ENCODE results near the gene PCDHGB3. TPM values are rescaled to one million over a fixed set of nuclear protein-coding genes. Genes with fewer than 3 reads are reported as not detected.
"Not testable (repeated sequence)": the region's sequence is repeated elsewhere in the genome, so short reads cannot be mapped to it uniquely, and the experiment has no call there.

PCDHGB3 gene
- total and polyA plus RNA-seq, 5 donors from 2014 or later = 0.20 TPM; not detected in 4

GRCh38 chr5:141338538-141339306 lies 31.3 kb upstream of the PCDHGB3 start, which contains the start of gene PCDHGA2:
TSS of gene PCDHGA2 (plus strand) at chr5:141338760.
- peak within 1 kb of the TSS in 1 of 4 donors; percentile 11 for H3K4me3 Mint-ChIP-seq
- ATAC-seq (ENCODE audit: low read depth in 2 of 2) (no peak), DNase-seq (no peak)
- Histone ChIP-seq H3K9me3 (ENCODE audit: control insufficient read depth in 2 of 2, low read length in 2 of 2) (peaks cover 50 to 63% of the 10 kb centered on the region in 2 experiments), H3K36me3 (ENCODE audit: control insufficient read depth, insufficient read depth, low read length) (no peaks in the 10 kb centered on the region), H3K4me1 (ENCODE audit: control insufficient read depth, insufficient read depth, low read length, poor library complexity, severe bottlenecking) (no peaks in the 10 kb centered on the region), H3K27ac (ENCODE audit: insufficient read depth, low read length, poor library complexity, severe bottlenecking) (no peak within 1 kb of the TSS), H3K27me3 (ENCODE audit: control insufficient read depth, insufficient read depth, low read length) (peaks cover 21% of the 10 kb centered on the region), H3K4me3 (ENCODE audit: low read depth, low read length) (no peak within 1 kb of the TSS)
- peaks cover 3% of the 10 kb centered on the region for H3K36me3 Mint-ChIP-seq
- peaks cover 7 to 72% (median 33%) of the 10 kb centered on the region in 7 donors for H3K9me3 Mint-ChIP-seq
- peaks cover 64% of the 10 kb centered on the region for H3K27me3 Mint-ChIP-seq
- no peaks in the 10 kb centered on the region for H3K4me1 Mint-ChIP-seq
- H3K27ac Mint-ChIP-seq = no peak within 1 kb of the TSS

GRCh38 chr5:141340781-141341354 lies 29.2 kb upstream of the PCDHGB3 start:
- H3K4me1 Mint-ChIP-seq; H3K27ac ChIP-seq (ENCODE audit: insufficient read depth, low read length, poor library complexity, severe bottlenecking); DNase-seq; H3K36me3 ChIP-seq (ENCODE audit: control insufficient read depth, insufficient read depth, low read length); H3K4me3 Mint-ChIP-seq; H3K4me1 ChIP-seq (ENCODE audit: control insufficient read depth, insufficient read depth, low read length, poor library complexity, severe bottlenecking); H3K27ac Mint-ChIP-seq; H3K4me3 ChIP-seq (ENCODE audit: low read depth, low read length); ATAC-seq (ENCODE audit: low read depth in 2 of 2); H3K36me3 Mint-ChIP-seq: not testable (repeated sequence)
- peaks cover 52 to 53% of the 10 kb centered on the region in 2 experiments for H3K9me3 ChIP-seq (ENCODE audit: control insufficient read depth in 2 of 2, low read length in 2 of 2)
- H3K27me3 Mint-ChIP-seq = peaks cover 57% of the 10 kb centered on the region
- peaks cover 9 to 74% (median 27%) of the 10 kb centered on the region in 7 donors for H3K9me3 Mint-ChIP-seq
- H3K27me3 ChIP-seq (ENCODE audit: control insufficient read depth, insufficient read depth, low read length) = peaks cover 18% of the 10 kb centered on the region

- Histone ChIP-seq H3K4me3 (ENCODE audit: low read depth, low read length) (no peak overlapping the region), H3K36me3 (ENCODE audit: control insufficient read depth, insufficient read depth, low read length) (no peaks in the 10 kb centered on the region), H3K9me3 (ENCODE audit: control insufficient read depth in 2 of 2, low read length in 2 of 2) (peaks cover 36 to 49% of the 10 kb centered on the region in 2 experiments), H3K27ac (ENCODE audit: insufficient read depth, low read length, poor library complexity, severe bottlenecking) (no peak overlapping the region), H3K4me1 (ENCODE audit: control insufficient read depth, insufficient read depth, low read length, poor library complexity, severe bottlenecking) (no peaks in the 10 kb centered on the region), H3K27me3 (ENCODE audit: control insufficient read depth, insufficient read depth, low read length) (peaks cover 9% of the 10 kb centered on the region)
- DNase-seq = no peak
- peaks cover 7 to 61% (median 22%) of the 10 kb centered on the region in 7 donors for H3K9me3 Mint-ChIP-seq
- H3K4me1 Mint-ChIP-seq = no peaks in the 10 kb centered on the region
- no peak overlapping the region for H3K27ac Mint-ChIP-seq
- H3K36me3 Mint-ChIP-seq = peaks cover 6% of the 10 kb centered on the region
- peaks cover 54% of the 10 kb centered on the region for H3K27me3 Mint-ChIP-seq
- H3K4me3 Mint-ChIP-seq = no peak overlapping the region
- ATAC-seq (ENCODE audit: low read depth in 2 of 2) = no peak
Observed at GRCh38 chr5:141342773-141343172, 27.3 kb upstream of the PCDHGB3 start.

- Histone ChIP-seq H3K4me3 (ENCODE audit: low read depth, low read length) (no peak within 1 kb of the TSS), H3K4me1 (ENCODE audit: control insufficient read depth, insufficient read depth, low read length, poor library complexity, severe bottlenecking) (no peaks in the 10 kb centered on the region), H3K27me3 (ENCODE audit: control insufficient read depth, insufficient read depth, low read length) (peaks cover 9% of the 10 kb centered on the region), H3K36me3 (ENCODE audit: control insufficient read depth, insufficient read depth, low read length) (no peaks in the 10 kb centered on the region), H3K9me3 (ENCODE audit: control insufficient read depth in 2 of 2, low read length in 2 of 2) (peaks cover 32 to 43% of the 10 kb centered on the region in 2 experiments), H3K27ac (ENCODE audit: insufficient read depth, low read length, poor library complexity, severe bottlenecking) (no peak within 1 kb of the TSS)
- ATAC-seq (ENCODE audit: low read depth in 2 of 2) (no peak), DNase-seq (peak in 1 of 3 donors; percentile 38)
- H3K36me3 Mint-ChIP-seq = peaks cover 6% of the 10 kb centered on the region
- H3K4me1 Mint-ChIP-seq = no peaks in the 10 kb centered on the region
- peaks cover 48% of the 10 kb centered on the region for H3K27me3 Mint-ChIP-seq
- peak within 1 kb of the TSS in 2 of 4 donors; percentile 41 to 56 for H3K4me3 Mint-ChIP-seq
- H3K27ac Mint-ChIP-seq = no peak within 1 kb of the TSS
- H3K9me3 Mint-ChIP-seq = peaks cover 7 to 55% (median 22%) of the 10 kb centered on the region in 7 donors
Observed at GRCh38 chr5:141343242-141343952, 26.6 kb upstream of the PCDHGB3 start, which contains the start of gene PCDHGA3. TSS of gene PCDHGA3 (plus strand) at chr5:141343829. CDS start at chr5:141344034, 205 bp downstream.

GRCh38 chr5:141343953-141344463 lies 26.0 kb upstream of the PCDHGB3 start:
- Histone ChIP-seq H3K27ac (ENCODE audit: insufficient read depth, low read length, poor library complexity, severe bottlenecking) (no peak overlapping the region), H3K36me3 (ENCODE audit: control insufficient read depth, insufficient read depth, low read length) (no peaks in the 10 kb centered on the region), H3K9me3 (ENCODE audit: control insufficient read depth in 2 of 2, low read length in 2 of 2) (peaks cover 25 to 36% of the 10 kb centered on the region in 2 experiments), H3K27me3 (ENCODE audit: control insufficient read depth, insufficient read depth, low read length) (peaks cover 7% of the 10 kb centered on the region), H3K4me1 (ENCODE audit: control insufficient read depth, insufficient read depth, low read length, poor library complexity, severe bottlenecking) (no peaks in the 10 kb centered on the region), H3K4me3 (ENCODE audit: low read depth, low read length) (no peak overlapping the region)
- H3K4me1 Mint-ChIP-seq = no peaks in the 10 kb centered on the region
- peaks cover 45% of the 10 kb centered on the region for H3K27me3 Mint-ChIP-seq
- DNase-seq (no peak), ATAC-seq (ENCODE audit: low read depth in 2 of 2) (no peak)
- no peak overlapping the region for H3K27ac Mint-ChIP-seq
- peak overlapping the region in 2 of 4 donors; percentile 41 to 56 for H3K4me3 Mint-ChIP-seq
- peaks cover 8 to 56% (median 22%) of the 10 kb centered on the region in 7 donors for H3K9me3 Mint-ChIP-seq
- H3K36me3 Mint-ChIP-seq = peaks cover 6% of the 10 kb centered on the region

- H3K9me3 Mint-ChIP-seq = peaks cover 9 to 49% (median 21%) of the 10 kb centered on the region in 7 donors
- peaks cover 19 to 28% of the 10 kb centered on the region in 2 experiments for H3K9me3 ChIP-seq (ENCODE audit: control insufficient read depth in 2 of 2, low read length in 2 of 2)
- H3K27me3 ChIP-seq (ENCODE audit: control insufficient read depth, insufficient read depth, low read length) = peaks cover 9% of the 10 kb centered on the region
- DNase-seq (no peak), ATAC-seq (ENCODE audit: low read depth in 2 of 2) (no peak)
- H3K36me3 Mint-ChIP-seq = peaks cover 4% of the 10 kb centered on the region
- no peak overlapping the region for H3K4me3 Mint-ChIP-seq
- no peak overlapping the region for H3K27ac ChIP-seq (ENCODE audit: insufficient read depth, low read length, poor library complexity, severe bottlenecking)
- no peak overlapping the region for H3K27ac Mint-ChIP-seq
- no peaks in the 10 kb centered on the region for H3K36me3 ChIP-seq (ENCODE audit: control insufficient read depth, insufficient read depth, low read length)
- peaks cover 0 to 4% (median 1%) of the 10 kb centered on the region in 4 donors for H3K4me1 Mint-ChIP-seq
- no peak overlapping the region for H3K4me3 ChIP-seq (ENCODE audit: low read depth, low read length)
- H3K4me1 ChIP-seq (ENCODE audit: control insufficient read depth, insufficient read depth, low read length, poor library complexity, severe bottlenecking) = no peaks in the 10 kb centered on the region
- H3K27me3 Mint-ChIP-seq = peaks cover 44% of the 10 kb centered on the region
Observed at GRCh38 chr5:141345327-141345726, 24.7 kb upstream of the PCDHGB3 start.

GRCh38 chr5:141346017-141346416 lies 24.0 kb upstream of the PCDHGB3 start:
- H3K4me3 Mint-ChIP-seq; H3K27ac ChIP-seq (ENCODE audit: insufficient read depth, low read length, poor library complexity, severe bottlenecking); H3K36me3 Mint-ChIP-seq; H3K36me3 ChIP-seq (ENCODE audit: control insufficient read depth, insufficient read depth, low read length); ATAC-seq (ENCODE audit: low read depth in 2 of 2); DNase-seq; H3K4me1 Mint-ChIP-seq; H3K27ac Mint-ChIP-seq; H3K4me3 ChIP-seq (ENCODE audit: low read depth, low read length); H3K4me1 ChIP-seq (ENCODE audit: control insufficient read depth, insufficient read depth, low read length, poor library complexity, severe bottlenecking): not testable (repeated sequence)
- peaks cover 42% of the 10 kb centered on the region for H3K27me3 Mint-ChIP-seq
- H3K9me3 Mint-ChIP-seq = peaks cover 9 to 53% (median 20%) of the 10 kb centered on the region in 7 donors
- H3K9me3 ChIP-seq (ENCODE audit: control insufficient read depth in 2 of 2, low read length in 2 of 2) = peaks cover 25 to 31% of the 10 kb centered on the region in 2 experiments
- H3K27me3 ChIP-seq (ENCODE audit: control insufficient read depth, insufficient read depth, low read length) = peaks cover 16% of the 10 kb centered on the region

Data from CD4-positive, CD25-positive, alpha-beta regulatory T cell (primary cell).